Epithelial cell of esophagus (primary cell): ENCODE measurements around the gene ACBD6.

Experiments
- DNase-seq: peaks from one replicate; pipeline ENCODE4 v3.0.0; 2010; ENCODE audit warnings: low read depth
- H3K4me3 ChIP-seq: 2 replicates; pipeline ENCODE4 v1.5.1; 2011; ENCODE audit warnings: mild to moderate bottlenecking, low read length, control low read depth
- TF ChIP-seq, protein P1 (sequence below): IDR thresholded peaks from 2 replicates; pipeline ENCODE4 v1.5.1; 2011; ENCODE audit warnings: low read depth, mild to moderate bottlenecking, low read length, control low read depth, inconsistent platforms; ENCODE audit not compliant: insufficient read depth; ENCODE audit errors: missing control alignments

ACBD6 gene

DNA sequence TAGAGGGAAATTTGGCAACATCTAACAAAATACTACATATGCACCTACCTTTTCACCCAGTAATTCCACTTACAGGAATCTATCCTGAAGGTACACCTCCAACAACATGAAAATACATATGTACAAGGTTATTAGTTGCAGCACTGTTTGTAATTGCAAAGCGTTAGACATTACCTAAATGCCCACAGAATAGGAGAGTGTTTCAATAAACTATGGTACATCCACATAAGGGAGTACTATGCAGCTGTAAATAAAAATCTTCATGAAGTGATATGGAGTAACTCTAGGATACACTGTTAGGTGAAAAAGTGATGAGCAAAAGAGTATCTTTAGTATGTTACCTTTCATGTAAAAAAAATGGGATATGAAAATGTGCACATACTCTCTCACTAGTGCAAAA, 126.1 kb downstream of the ACBD6 start:
- no peak for DNase-seq
- H3K4me3 ChIP-seq = no peak overlapping the region
- TF ChIP-seq, protein P1, sequence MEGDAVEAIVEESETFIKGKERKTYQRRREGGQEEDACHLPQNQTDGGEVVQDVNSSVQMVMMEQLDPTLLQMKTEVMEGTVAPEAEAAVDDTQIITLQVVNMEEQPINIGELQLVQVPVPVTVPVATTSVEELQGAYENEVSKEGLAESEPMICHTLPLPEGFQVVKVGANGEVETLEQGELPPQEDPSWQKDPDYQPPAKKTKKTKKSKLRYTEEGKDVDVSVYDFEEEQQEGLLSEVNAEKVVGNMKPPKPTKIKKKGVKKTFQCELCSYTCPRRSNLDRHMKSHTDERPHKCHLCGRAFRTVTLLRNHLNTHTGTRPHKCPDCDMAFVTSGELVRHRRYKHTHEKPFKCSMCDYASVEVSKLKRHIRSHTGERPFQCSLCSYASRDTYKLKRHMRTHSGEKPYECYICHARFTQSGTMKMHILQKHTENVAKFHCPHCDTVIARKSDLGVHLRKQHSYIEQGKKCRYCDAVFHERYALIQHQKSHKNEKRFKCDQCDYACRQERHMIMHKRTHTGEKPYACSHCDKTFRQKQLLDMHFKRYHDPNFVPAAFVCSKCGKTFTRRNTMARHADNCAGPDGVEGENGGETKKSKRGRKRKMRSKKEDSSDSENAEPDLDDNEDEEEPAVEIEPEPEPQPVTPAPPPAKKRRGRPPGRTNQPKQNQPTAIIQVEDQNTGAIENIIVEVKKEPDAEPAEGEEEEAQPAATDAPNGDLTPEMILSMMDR = no peak

GRCh38 chr1:180372728-180373127, 129.6 kb downstream of the ACBD6 start:
- no peak overlapping the region for H3K4me3 ChIP-seq
- no peak for DNase-seq
- TF ChIP-seq, protein P1 = no peak

DNA sequence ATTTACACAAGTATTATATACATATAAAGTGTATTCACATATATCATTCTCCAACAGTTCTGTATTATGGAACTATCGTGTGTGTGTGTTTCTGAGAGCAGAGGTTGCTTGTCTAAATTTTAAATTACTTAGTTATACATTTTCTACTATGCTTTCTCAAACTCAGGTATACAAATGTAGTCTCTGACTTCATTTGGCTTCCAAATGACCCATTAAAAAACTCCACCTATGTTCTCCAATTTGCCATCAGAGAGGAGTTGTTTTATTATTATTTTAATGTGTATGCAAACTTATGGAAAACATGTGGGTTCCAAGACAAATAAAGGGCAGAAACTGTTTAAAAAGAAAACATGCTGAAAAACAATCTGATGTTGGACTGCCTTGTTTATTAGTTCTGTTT, 131.8 kb downstream of the ACBD6 start:
- TF ChIP-seq, protein P1 = no peak
- no peak overlapping the region for H3K4me3 ChIP-seq
- no peak for DNase-seq

- TF ChIP-seq, protein P1 = no peak
- DNase-seq = no peak
- H3K4me3 ChIP-seq = no peak overlapping the region
These were observed 132.2 kb downstream of the ACBD6 start for GRCh38 chr1:180370188-180370587.

DNA sequence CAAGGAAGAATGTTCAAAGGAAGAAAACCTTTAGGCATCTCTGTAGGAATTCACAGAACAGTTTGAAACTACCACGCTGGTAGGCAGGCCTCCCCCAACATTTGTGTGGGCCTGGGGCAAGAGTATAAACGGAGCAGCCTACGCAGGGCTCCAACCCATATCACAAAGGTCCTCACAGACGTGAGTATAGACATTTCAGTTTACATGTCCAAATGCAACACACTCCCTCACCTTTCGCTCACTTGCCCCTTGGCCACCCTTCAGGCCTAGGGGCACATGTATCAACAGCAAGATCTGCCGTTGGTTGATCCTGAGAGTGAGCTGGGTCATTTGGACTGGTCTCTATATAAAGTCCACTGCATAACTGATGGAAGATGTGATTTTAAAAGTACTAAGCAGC, 133.3 kb downstream of the ACBD6 start:
- no peak for DNase-seq
- TF ChIP-seq, protein P1 = no peak
- H3K4me3 ChIP-seq = no peak overlapping the region

DNA sequence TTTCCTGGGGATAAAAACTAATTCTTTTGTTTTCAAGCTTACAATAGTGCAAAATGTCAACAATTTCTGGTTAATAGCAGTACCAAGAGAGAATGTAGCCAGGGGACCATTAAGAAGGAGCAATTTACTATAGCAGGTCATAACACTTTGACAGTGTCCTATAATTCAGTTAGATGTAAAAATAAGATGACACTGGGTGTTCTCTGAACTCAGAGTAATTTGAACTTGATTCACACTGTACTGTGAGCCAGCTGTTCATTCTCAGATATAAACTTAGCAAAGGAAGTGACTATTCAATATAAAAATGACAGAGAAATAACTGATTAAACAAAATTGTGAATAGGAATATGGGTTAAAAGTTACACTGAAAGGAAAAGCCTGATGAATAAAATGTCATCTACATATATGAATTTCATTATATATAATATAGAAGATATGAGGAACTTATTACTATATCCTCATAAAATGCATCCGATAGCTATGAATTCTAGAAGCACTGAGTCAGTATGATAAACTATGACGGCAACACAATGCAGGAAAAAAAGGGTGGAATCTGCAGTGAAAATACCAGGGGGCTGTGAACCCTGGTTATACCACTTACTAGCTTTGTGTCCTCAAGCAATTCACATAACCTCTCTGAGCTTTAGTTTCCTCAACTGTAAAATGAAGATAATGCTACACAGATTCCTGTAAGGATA, 135.9 kb downstream of the ACBD6 start:
- TF ChIP-seq, protein P1 = no peak
- no peak for DNase-seq

GRCh38 chr1:180365039-180365438, 137.3 kb downstream of the ACBD6 start:
- DNase-seq = peak; percentile 7
- no peak overlapping the region for H3K4me3 ChIP-seq
- TF ChIP-seq, protein P1 = peak; percentile 25

More for the DNA sequence above, 135.9 kb downstream of the ACBD6 start:
- H3K4me3 ChIP-seq = no peak overlapping the region
